Tibial artery (tissue), 4 donors: ENCODE results near the gene VEZF1.

Experiments used
- DNase-seq, 2 donors: peaks; one replicate each; pipeline ENCODE4 v3.0.0-alpha.2; 2019
- H3K27ac ChIP-seq, 2 donors: fragments of 200-600 bp; sonication (generic) in 1 of 2; 1 replicate in 1 of 2; 2 replicates in 1 of 2; pipeline ENCODE4 v1.5.1; 2018 to 2019; ENCODE audit warnings: mild to moderate bottlenecking in 1 of 2
- H3K27me3 ChIP-seq, 2 donors: fragments of 200-600 bp; sonication (generic) in 1 of 2; one replicate each; pipeline versions ENCODE4 v1.5.1 to v1.6.0; 2016 to 2019
- H3K36me3 ChIP-seq, 3 donors: fragments of 200-600 bp; sonication (generic) in 2 of 3; one replicate each; pipeline ENCODE4 v1.5.1; 2016 to 2019; ENCODE audit warnings: mild to moderate bottlenecking in 2 of 3
- H3K4me1 ChIP-seq, 4 donors: fragments of 200-600 bp; sonication (generic) in 2 of 4; 1 replicate in 3 of 4; 2 replicates in 1 of 4; pipeline ENCODE4 v1.5.1; 2016 to 2019
- H3K4me3 ChIP-seq, 2 donors: fragments of 200-600 bp; sonication (generic) in 1 of 2; 1 replicate in 1 of 2; 2 replicates in 1 of 2; pipeline ENCODE4 v1.5.1; 2018 to 2019; ENCODE audit warnings: mild to moderate bottlenecking in 2 of 2
- H3K9me3 ChIP-seq, 3 donors: fragments of 200-600 bp; sonication (generic) in 1 of 3; one replicate each; pipeline ENCODE4 v1.5.1; 2016 to 2019
- intact Hi-C: fragments of 100-400 bp; cut with DNase I; formaldehyde crosslinking; loops from one replicate; pipeline ENCODE4 v1.15.0; 2023; ENCODE audit warnings: low total_unique reads
- TF ChIP-seq, protein P1 (sequence below), 2 experiments: fragments of 200-600 bp in 1 of 2; fragments of 450-650 bp in 1 of 2; IDR thresholded peaks; one replicate each; pipeline ENCODE4 v1.5.1; 2017 to 2019; ENCODE audit warnings: antibody characterized with exemption in 2 of 2, mild to moderate bottlenecking in 1 of 2, moderate library complexity in 1 of 2

Gene VEZF1

GRCh38 chr17:57938061-57938502, 50.0 kb downstream of the VEZF1 start:
- no peaks in the 10 kb centered on the region for H3K36me3 ChIP-seq
- peaks cover 3 to 91% (median 42%) of the 10 kb centered on the region in 4 donors for H3K4me1 ChIP-seq
- TF ChIP-seq, protein P1, sequence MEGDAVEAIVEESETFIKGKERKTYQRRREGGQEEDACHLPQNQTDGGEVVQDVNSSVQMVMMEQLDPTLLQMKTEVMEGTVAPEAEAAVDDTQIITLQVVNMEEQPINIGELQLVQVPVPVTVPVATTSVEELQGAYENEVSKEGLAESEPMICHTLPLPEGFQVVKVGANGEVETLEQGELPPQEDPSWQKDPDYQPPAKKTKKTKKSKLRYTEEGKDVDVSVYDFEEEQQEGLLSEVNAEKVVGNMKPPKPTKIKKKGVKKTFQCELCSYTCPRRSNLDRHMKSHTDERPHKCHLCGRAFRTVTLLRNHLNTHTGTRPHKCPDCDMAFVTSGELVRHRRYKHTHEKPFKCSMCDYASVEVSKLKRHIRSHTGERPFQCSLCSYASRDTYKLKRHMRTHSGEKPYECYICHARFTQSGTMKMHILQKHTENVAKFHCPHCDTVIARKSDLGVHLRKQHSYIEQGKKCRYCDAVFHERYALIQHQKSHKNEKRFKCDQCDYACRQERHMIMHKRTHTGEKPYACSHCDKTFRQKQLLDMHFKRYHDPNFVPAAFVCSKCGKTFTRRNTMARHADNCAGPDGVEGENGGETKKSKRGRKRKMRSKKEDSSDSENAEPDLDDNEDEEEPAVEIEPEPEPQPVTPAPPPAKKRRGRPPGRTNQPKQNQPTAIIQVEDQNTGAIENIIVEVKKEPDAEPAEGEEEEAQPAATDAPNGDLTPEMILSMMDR (IDR thresholded peaks at IDR 0.05): no peak
- H3K4me3 ChIP-seq: no peak overlapping the region
- peak overlapping the region in 1 of 2 donors; percentile 69 for H3K27ac ChIP-seq
- intact Hi-C loops: no loop called here
- no peak for DNase-seq
- no peaks in the 10 kb centered on the region for H3K27me3 ChIP-seq
- no peaks in the 10 kb centered on the region for H3K9me3 ChIP-seq

- no peak for DNase-seq
- TF ChIP-seq, protein P1 (IDR thresholded peaks at IDR 0.05): no peak
- no peak overlapping the region for H3K4me3 ChIP-seq
- H3K36me3 ChIP-seq: no peaks in the 10 kb centered on the region
- H3K27me3 ChIP-seq: no peaks in the 10 kb centered on the region
- H3K27ac ChIP-seq: peak overlapping the region in 1 of 2 donors; percentile 69
- no peaks in the 10 kb centered on the region for H3K9me3 ChIP-seq
- intact Hi-C loops: no loop called here
- peaks cover 3 to 91% (median 44%) of the 10 kb centered on the region in 4 donors for H3K4me1 ChIP-seq
Measured at GRCh38 chr17:57937492-57937891, 50.6 kb downstream of the VEZF1 start.

- Histone ChIP-seq H3K4me1 (peaks cover 0 to 80% (median 38%) of the 10 kb centered on the region in 4 donors), H3K27ac (peak overlapping the region; percentile 63 to 69), H3K4me3 (no peak overlapping the region), H3K9me3 (no peaks in the 10 kb centered on the region), H3K36me3 (no peaks in the 10 kb centered on the region), H3K27me3 (no peaks in the 10 kb centered on the region)
- intact Hi-C loops: no loop called here
- DNase-seq: peak; percentile 57 to 77
- TF ChIP-seq, protein P1 (IDR thresholded peaks at IDR 0.05): no peak
Measured at GRCh38 chr17:57935833-57936807, 51.9 kb downstream of the VEZF1 start.

DNA sequence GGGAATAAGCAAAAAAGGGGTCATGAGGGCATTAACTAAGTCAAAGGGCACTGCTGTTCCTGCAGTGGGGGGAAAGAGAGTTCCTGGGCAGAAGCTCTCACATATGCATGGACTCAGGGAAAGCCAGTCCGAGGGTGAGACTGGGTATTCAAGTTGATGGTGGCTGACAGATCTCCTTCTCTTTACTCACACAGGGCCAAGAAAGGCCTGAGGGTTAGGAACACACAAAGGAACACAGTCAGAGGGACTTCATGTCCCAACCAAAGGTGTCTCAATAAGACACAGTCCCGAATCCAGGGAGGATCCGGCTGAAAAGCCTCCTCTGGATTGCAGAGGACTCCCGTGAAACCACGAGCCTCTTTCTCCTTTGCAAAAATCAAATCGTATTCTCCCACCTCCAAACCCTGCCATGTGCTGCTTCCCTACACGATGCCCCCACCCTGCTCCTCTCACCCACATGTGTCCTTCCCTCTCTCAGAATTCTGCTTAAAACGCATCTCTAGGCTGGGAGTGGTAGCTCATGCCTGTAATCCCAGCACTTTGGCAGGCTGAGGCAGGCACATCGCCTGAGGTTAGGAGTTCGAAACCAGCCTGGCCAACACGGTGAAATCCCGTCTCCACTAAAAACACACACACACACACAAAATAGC, 56.4 kb downstream of the VEZF1 start:
- peaks cover 0 to 69% (median 39%) of the 10 kb centered on the region in 4 donors for H3K4me1 ChIP-seq
- intact Hi-C loops: no loop called here
- no peaks in the 10 kb centered on the region for H3K36me3 ChIP-seq
- TF ChIP-seq, protein P1 (IDR thresholded peaks at IDR 0.05): no peak
- H3K9me3 ChIP-seq: no peaks in the 10 kb centered on the region
- no peak overlapping the region for H3K27ac ChIP-seq
- no peaks in the 10 kb centered on the region for H3K27me3 ChIP-seq
- no peak overlapping the region for H3K4me3 ChIP-seq
- DNase-seq: no peak

- TF ChIP-seq, protein P1 (IDR thresholded peaks at IDR 0.05): no peak
- no peak overlapping the region for H3K27ac ChIP-seq
- H3K4me1 ChIP-seq: peaks cover 0 to 67% (median 28%) of the 10 kb centered on the region in 4 donors
Measured at GRCh38 chr17:57930239-57930638, 57.8 kb downstream of the VEZF1 start.

More at GRCh38 chr17:57930239-57930638, 57.8 kb downstream of the VEZF1 start:
- H3K4me3 ChIP-seq: no peak overlapping the region
- intact Hi-C loops: no loop called here
- H3K9me3 ChIP-seq: no peaks in the 10 kb centered on the region
- H3K27me3 ChIP-seq: no peaks in the 10 kb centered on the region
- DNase-seq: no peak
- no peaks in the 10 kb centered on the region for H3K36me3 ChIP-seq
